ENCODE results near the gene GID8. TPM values are rescaled to one million over a fixed set of nuclear protein-coding genes. Genes with fewer than 3 reads are reported as not detected.

GID8 gene
- total and polyA plus RNA-seq, 2 experiments from 2014 or later, result 41.8 to 106 TPM

DNA sequence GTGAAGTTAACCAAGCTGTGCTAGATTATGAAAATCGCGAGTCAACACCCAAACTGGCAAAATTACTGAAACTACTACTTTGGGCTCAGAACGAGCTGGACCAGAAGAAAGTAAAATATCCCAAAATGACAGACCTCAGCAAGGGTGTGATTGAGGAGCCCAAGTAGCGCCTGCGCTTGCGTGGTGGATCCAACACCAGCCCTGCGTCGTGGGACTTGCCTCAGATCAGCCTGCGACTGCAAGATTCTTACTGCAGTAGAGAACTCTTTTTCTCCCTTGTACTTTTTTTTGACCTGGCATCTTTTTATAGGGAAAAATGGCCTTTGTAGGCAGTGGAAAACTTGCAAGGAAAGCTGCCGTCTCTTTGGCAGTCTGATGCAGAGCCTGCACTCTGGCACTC, 6.8 kb downstream of the GID8 start:
- Mint-ChIP-seq H3K4me3 (no peak overlapping the region), H3K27me3 (ENCODE audit: insufficient read depth, low read depth, poor library complexity) (peaks cover 2% of the 10 kb centered on the region), H3K27ac (no peak overlapping the region), H3K36me3 (ENCODE audit: low read depth) (peaks cover 88% of the 10 kb centered on the region), H3K4me1 (peaks cover 4% of the 10 kb centered on the region; the same call in 2 of the 3 replicates), H3K9me3 (no peaks in the 10 kb centered on the region)
- ATAC-seq (no peak), DNase-seq (ENCODE audit: low spot score) (no peak)
- Histone ChIP-seq H3K4me1 (ENCODE audit: insufficient read depth) (peaks cover 9% of the 10 kb centered on the region), H2AFZ (no peak overlapping the region), H3K9me2 (ENCODE audit: insufficient read depth) (no peaks in the 10 kb centered on the region), H4K20me1 (replicated peaks; ENCODE audit: insufficient read depth) (peaks cover 71% of the 10 kb centered on the region), H3F3A (replicated peaks; ENCODE audit: low read depth) (peaks cover 29% of the 10 kb centered on the region), H3K4me3 (no peak overlapping the region), H3K4me2 (no peak overlapping the region), H3K36me3 (ENCODE audit: insufficient read depth) (peaks cover 57% of the 10 kb centered on the region), H3K79me2 (replicated peaks; ENCODE audit: insufficient read depth) (peaks cover 100% of the 10 kb centered on the region), H3K27ac (ENCODE audit: low read depth) (0 out of 2 replicates have a peak overlapping the region, but pooled peaks have one; percentile 14), H3K27me3 (ENCODE audit: insufficient read depth) (no peaks in the 10 kb centered on the region)
- TF ChIP-seq POLR2AphosphoS5 (IDR thresholded peaks at IDR 0.05; ENCODE audit: low read depth) (no peak), EZH2phosphoT487 (IDR thresholded peaks at IDR 0.05; ENCODE audit: unreplicated experiment) (no peak), EZH2 (IDR thresholded peaks at IDR 0.05; ENCODE audit: low read depth, unreplicated experiment) (no peak), CTCF (conservative IDR thresholded peaks at IDR 0.05; ENCODE audit: low read depth in 2 of 2) (no peak), STAT1 (IDR thresholded peaks at IDR 0.05; ENCODE audit: unreplicated experiment) (no peak), NANOG (IDR thresholded peaks at IDR 0.05; ENCODE audit: borderline replicate concordance) (no peak), CREB1 (CRISPR knock-in tag; IDR thresholded peaks at IDR 0.05; ENCODE audit: low read depth) (no peak), ETS1 (IDR thresholded peaks at IDR 0.05) (no peak), ZNF331 (CRISPR knock-in tag; IDR thresholded peaks at IDR 0.05; ENCODE audit: low read depth) (no peak), ZNF114 (CRISPR knock-in tag; IDR thresholded peaks at IDR 0.05) (no peak), JUNB (IDR thresholded peaks at IDR 0.05; ENCODE audit: unreplicated experiment) (no peak)
- TF ChIP-seq, protein P1, sequence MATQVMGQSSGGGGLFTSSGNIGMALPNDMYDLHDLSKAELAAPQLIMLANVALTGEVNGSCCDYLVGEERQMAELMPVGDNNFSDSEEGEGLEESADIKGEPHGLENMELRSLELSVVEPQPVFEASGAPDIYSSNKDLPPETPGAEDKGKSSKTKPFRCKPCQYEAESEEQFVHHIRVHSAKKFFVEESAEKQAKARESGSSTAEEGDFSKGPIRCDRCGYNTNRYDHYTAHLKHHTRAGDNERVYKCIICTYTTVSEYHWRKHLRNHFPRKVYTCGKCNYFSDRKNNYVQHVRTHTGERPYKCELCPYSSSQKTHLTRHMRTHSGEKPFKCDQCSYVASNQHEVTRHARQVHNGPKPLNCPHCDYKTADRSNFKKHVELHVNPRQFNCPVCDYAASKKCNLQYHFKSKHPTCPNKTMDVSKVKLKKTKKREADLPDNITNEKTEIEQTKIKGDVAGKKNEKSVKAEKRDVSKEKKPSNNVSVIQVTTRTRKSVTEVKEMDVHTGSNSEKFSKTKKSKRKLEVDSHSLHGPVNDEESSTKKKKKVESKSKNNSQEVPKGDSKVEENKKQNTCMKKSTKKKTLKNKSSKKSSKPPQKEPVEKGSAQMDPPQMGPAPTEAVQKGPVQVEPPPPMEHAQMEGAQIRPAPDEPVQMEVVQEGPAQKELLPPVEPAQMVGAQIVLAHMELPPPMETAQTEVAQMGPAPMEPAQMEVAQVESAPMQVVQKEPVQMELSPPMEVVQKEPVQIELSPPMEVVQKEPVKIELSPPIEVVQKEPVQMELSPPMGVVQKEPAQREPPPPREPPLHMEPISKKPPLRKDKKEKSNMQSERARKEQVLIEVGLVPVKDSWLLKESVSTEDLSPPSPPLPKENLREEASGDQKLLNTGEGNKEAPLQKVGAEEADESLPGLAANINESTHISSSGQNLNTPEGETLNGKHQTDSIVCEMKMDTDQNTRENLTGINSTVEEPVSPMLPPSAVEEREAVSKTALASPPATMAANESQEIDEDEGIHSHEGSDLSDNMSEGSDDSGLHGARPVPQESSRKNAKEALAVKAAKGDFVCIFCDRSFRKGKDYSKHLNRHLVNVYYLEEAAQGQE (IDR thresholded peaks at IDR 0.05; ENCODE audit: unreplicated experiment), result no peak
- TF ChIP-seq, protein P2, sequence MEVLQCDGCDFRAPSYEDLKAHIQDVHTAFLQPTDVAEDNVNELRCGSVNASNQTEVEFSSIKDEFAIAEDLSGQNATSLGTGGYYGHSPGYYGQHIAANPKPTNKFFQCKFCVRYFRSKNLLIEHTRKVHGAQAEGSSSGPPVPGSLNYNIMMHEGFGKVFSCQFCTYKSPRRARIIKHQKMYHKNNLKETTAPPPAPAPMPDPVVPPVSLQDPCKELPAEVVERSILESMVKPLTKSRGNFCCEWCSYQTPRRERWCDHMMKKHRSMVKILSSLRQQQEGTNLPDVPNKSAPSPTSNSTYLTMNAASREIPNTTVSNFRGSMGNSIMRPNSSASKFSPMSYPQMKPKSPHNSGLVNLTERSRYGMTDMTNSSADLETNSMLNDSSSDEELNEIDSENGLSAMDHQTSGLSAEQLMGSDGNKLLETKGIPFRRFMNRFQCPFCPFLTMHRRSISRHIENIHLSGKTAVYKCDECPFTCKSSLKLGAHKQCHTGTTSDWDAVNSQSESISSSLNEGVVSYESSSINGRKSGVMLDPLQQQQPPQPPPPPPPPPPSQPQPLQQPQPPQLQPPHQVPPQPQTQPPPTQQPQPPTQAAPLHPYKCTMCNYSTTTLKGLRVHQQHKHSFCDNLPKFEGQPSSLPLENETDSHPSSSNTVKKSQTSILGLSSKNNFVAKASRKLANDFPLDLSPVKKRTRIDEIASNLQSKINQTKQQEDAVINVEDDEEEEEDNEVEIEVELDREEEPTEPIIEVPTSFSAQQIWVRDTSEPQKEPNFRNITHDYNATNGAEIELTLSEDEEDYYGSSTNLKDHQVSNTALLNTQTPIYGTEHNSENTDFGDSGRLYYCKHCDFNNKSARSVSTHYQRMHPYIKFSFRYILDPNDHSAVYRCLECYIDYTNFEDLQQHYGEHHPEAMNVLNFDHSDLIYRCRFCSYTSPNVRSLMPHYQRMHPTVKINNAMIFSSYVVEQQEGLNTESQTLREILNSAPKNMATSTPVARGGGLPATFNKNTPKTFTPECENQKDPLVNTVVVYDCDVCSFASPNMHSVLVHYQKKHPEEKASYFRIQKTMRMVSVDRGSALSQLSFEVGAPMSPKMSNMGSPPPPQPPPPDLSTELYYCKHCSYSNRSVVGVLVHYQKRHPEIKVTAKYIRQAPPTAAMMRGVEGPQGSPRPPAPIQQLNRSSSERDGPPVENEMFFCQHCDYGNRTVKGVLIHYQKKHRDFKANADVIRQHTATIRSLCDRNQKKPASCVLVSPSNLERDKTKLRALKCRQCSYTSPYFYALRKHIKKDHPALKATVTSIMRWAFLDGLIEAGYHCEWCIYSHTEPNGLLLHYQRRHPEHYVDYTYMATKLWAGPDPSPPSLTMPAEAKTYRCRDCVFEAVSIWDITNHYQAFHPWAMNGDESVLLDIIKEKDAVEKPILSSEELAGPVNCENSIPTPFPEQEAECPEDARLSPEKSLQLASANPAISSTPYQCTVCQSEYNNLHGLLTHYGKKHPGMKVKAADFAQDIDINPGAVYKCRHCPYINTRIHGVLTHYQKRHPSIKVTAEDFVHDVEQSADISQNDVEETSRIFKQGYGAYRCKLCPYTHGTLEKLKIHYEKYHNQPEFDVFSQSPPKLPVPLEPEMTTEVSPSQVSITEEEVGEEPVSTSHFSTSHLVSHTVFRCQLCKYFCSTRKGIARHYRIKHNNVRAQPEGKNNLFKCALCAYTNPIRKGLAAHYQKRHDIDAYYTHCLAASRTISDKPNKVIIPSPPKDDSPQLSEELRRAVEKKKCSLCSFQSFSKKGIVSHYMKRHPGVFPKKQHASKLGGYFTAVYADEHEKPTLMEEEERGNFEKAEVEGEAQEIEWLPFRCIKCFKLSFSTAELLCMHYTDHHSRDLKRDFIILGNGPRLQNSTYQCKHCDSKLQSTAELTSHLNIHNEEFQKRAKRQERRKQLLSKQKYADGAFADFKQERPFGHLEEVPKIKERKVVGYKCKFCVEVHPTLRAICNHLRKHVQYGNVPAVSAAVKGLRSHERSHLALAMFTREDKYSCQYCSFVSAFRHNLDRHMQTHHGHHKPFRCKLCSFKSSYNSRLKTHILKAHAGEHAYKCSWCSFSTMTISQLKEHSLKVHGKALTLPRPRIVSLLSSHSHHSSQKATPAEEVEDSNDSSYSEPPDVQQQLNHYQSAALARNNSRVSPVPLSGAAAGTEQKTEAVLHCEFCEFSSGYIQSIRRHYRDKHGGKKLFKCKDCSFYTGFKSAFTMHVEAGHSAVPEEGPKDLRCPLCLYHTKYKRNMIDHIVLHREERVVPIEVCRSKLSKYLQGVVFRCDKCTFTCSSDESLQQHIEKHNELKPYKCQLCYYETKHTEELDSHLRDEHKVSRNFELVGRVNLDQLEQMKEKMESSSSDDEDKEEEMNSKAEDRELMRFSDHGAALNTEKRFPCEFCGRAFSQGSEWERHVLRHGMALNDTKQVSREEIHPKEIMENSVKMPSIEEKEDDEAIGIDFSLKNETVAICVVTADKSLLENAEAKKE (CRISPR knock-in tag; IDR thresholded peaks at IDR 0.05), result no peak

All from GM23338 (cell line).